ENCODE data around the gene LRG1. TPM values are rescaled to one million over a fixed set of nuclear protein-coding genes. Genes with fewer than 3 reads are reported as not detected.
A peak's percentile ranks its signal among the peaks of the same experiment; 100 is the strongest.

LRG1 gene
- total and polyA plus RNA-seq, 10 of the 15 experiments (the other 5 are each of a cell fraction or from before 2014, with no cell fraction given) = 0.29 to 4.7 (median 0.58) TPM

- in situ Hi-C loops (cut with MboI) (no loop called here), intact Hi-C loops (cut with micrococcal nuclease; ENCODE audit: unreplicated experiment) (no loop called here)
- no peaks in the 10 kb centered on the region for H3K27me3 ChIP-seq (replicated peaks in 1 of 2; ENCODE audit: control insufficient read depth in 2 of 2, insufficient read depth in 2 of 2, low read length in 1 of 2)
- H3K9ac ChIP-seq (ENCODE audit: control insufficient read depth, insufficient read depth, low read length) = no peak overlapping the region
- ChIA-PET CTCF (interaction anchor here (0.6 to 4.8 kb wide), 5 partner anchors 15 to 93 kb away, joined by 3 to 44 read pairs (median 4); no protein-coding TSS in a partner anchor), SMC1A (ENCODE audit: uncharacterized antibody, unreplicated experiment) (interaction anchor here (1.8 kb wide), 1 partner anchor 14 kb away, joined by 4 read pairs; no protein-coding TSS in a partner anchor), POLR2A (interaction anchor here (0.7 kb wide), 1 partner anchor 137 kb away, joined by 3 read pairs; the partner anchor contains the start of gene CHAF1A), RAD21 (ENCODE audit: unreplicated experiment) (no interaction called here)
- peaks cover 2% of the 10 kb centered on the region; the same call in 2 of the 3 replicates for H3K9me3 ChIP-seq (replicated peaks; ENCODE audit: control insufficient read depth, insufficient read depth, low read length)
- no peaks in the 10 kb centered on the region for H3K79me2 ChIP-seq (ENCODE audit: control insufficient read depth, insufficient read depth, low read length)
- no peak for FAIRE-seq
- BruUV-seq (replicated peaks) = TSS peak; percentile 74
- no peak for TF ChIP-seq BMI1 (IDR thresholded peaks at IDR 0.05; ENCODE audit: borderline replicate concordance)
- TF ChIP-seq SP1 (IDR thresholded peaks at IDR 0.05; ENCODE audit: low read depth, low read length) = no peak
- no peak for TF ChIP-seq SMC3 (IDR thresholded peaks at IDR 0.05; ENCODE audit: borderline replicate concordance, low read length)
- no peak for TF ChIP-seq FOXK2 (IDR thresholded peaks at IDR 0.05)
- TF ChIP-seq PKNOX1 (IDR thresholded peaks at IDR 0.05) = no peak
- no peak for TF ChIP-seq FOS (IDR thresholded peaks at IDR 0.05; ENCODE audit: borderline replicate concordance, extremely low read depth, insufficient read length)
- no peak for TF ChIP-seq TCF12 (IDR thresholded peaks at IDR 0.05; ENCODE audit: low read depth, low read length)
- no peak for TF ChIP-seq ELK1 (IDR thresholded peaks at IDR 0.05; ENCODE audit: low read depth, low read length)
- TF ChIP-seq RELB (IDR thresholded peaks at IDR 0.05; ENCODE audit: low read depth) = no peak
- TF ChIP-seq IKZF1 (conservative IDR thresholded peaks at IDR 0.05) = no peak
- no peak for TF ChIP-seq POLR2AphosphoS2 (IDR thresholded peaks at IDR 0.05; ENCODE audit: low read depth, low read length)
- WGBS (ENCODE audit: insufficient coverage, insufficient replicate concordance, low lambda C conversion rate, missing lambda C conversion rate) = 60% methylated on average over 3 of the region's 3 CpGs
- H2AFZ ChIP-seq (ENCODE audit: control insufficient read depth, low read depth, low read length) = no peak overlapping the region
- H3K36me3 ChIP-seq (ENCODE audit: control insufficient read depth in 2 of 2, insufficient read depth in 2 of 2, low read length in 1 of 2) = no peaks in the 10 kb centered on the region
- peak overlapping the region; percentile 7; the same call in 1 of the 2 replicates for H3K4me2 ChIP-seq (ENCODE audit: control insufficient read depth, insufficient read depth)
- H3K4me1 ChIP-seq (ENCODE audit: control insufficient read depth, insufficient read depth, low read length) = peaks cover 12% of the 10 kb centered on the region
- H3K4me3 ChIP-seq = no peak overlapping the region
- no peak overlapping the region for H3K27ac ChIP-seq (ENCODE audit: control insufficient read depth, insufficient read depth)
- ATAC-seq = no peak
- H4K20me1 ChIP-seq (ENCODE audit: control insufficient read depth, insufficient read depth) = no peaks in the 10 kb centered on the region
- DNase-seq (ENCODE audit: low read depth, low spot score) = no peak
These were observed 605 bp downstream of the LRG1 start for GRCh38 chr19:4539169-4539692.
